Duodenal mucosa (tissue), 2 donors: ENCODE data around the gene SLC6A19.
"Not testable (repeated sequence)": the region's sequence is repeated elsewhere in the genome, so short reads cannot be mapped to it uniquely, and the experiment has no call there.

ENCODE experiments used
- H3K27ac ChIP-seq: one replicate; pipeline ENCODE4 v1.7.0; 2013; ENCODE audit warnings: low read depth, low read length
- H3K27me3 ChIP-seq, 2 donors: one replicate each; pipeline ENCODE4 v1.7.0; 2013; ENCODE audit warnings: low read length in 2 of 2, control low read depth in 1 of 2; ENCODE audit not compliant: insufficient read depth in 2 of 2, control insufficient read depth in 1 of 2
- H3K36me3 ChIP-seq, 2 donors: one replicate each; pipeline ENCODE4 v1.7.0; 2013; ENCODE audit warnings: low read length in 2 of 2, control low read depth in 1 of 2; ENCODE audit not compliant: insufficient read depth in 2 of 2, control insufficient read depth in 1 of 2
- H3K4me1 ChIP-seq, 2 donors: one replicate each; pipeline ENCODE4 v1.7.0; 2013; ENCODE audit warnings: low read length in 2 of 2, control low read depth in 1 of 2; ENCODE audit not compliant: insufficient read depth in 2 of 2, control insufficient read depth in 1 of 2
- H3K4me3 ChIP-seq, 2 donors: one replicate each; pipeline ENCODE4 v1.7.0; 2013; ENCODE audit warnings: low read length in 2 of 2, low read depth in 1 of 2
- H3K9ac ChIP-seq, 2 donors: one replicate each; pipeline ENCODE4 v1.7.0; 2013; ENCODE audit warnings: low read length in 2 of 2, low read depth in 1 of 2
- H3K9me3 ChIP-seq, 2 donors: one replicate each; pipeline ENCODE4 v1.7.0; 2013; ENCODE audit warnings: low read length in 2 of 2, control low read depth in 1 of 2; ENCODE audit not compliant: control insufficient read depth in 1 of 2

Gene SLC6A19

GRCh38 chr5:1257363-1257762, 56.0 kb downstream of the SLC6A19 start:
- Histone ChIP-seq H3K27me3 (no peaks in the 10 kb centered on the region), H3K27ac (no peak overlapping the region), H3K9me3 (no peaks in the 10 kb centered on the region), H3K36me3 (no peaks in the 10 kb centered on the region), H3K4me1 (no peaks in the 10 kb centered on the region), H3K4me3 (no peak overlapping the region), H3K9ac (no peak overlapping the region)

GRCh38 chr5:1257841-1258240, 56.4 kb downstream of the SLC6A19 start:
- Histone ChIP-seq H3K9me3 (no peaks in the 10 kb centered on the region), H3K9ac (no peak overlapping the region), H3K27me3 (no peaks in the 10 kb centered on the region), H3K4me1 (no peaks in the 10 kb centered on the region), H3K27ac (no peak overlapping the region), H3K4me3 (no peak overlapping the region), H3K36me3 (no peaks in the 10 kb centered on the region)

- no peak overlapping the region for H3K9ac ChIP-seq
- H3K4me3 ChIP-seq = no peak overlapping the region
- H3K9me3 ChIP-seq = no peaks in the 10 kb centered on the region
- no peaks in the 10 kb centered on the region for H3K4me1 ChIP-seq
- no peaks in the 10 kb centered on the region for H3K27me3 ChIP-seq
- H3K27ac ChIP-seq = no peak overlapping the region
- no peaks in the 10 kb centered on the region for H3K36me3 ChIP-seq
Observed at GRCh38 chr5:1259806-1260480, 58.5 kb downstream of the SLC6A19 start.

GRCh38 chr5:1261643-1262042, 60.2 kb downstream of the SLC6A19 start:
- Histone ChIP-seq H3K4me3 (no peak overlapping the region), H3K36me3 (no peaks in the 10 kb centered on the region), H3K9me3 (no peaks in the 10 kb centered on the region), H3K27ac (no peak overlapping the region), H3K9ac (no peak overlapping the region), H3K27me3 (no peaks in the 10 kb centered on the region), H3K4me1 (no peaks in the 10 kb centered on the region)

- Histone ChIP-seq H3K4me1 (no peaks in the 10 kb centered on the region), H3K9me3 (no peaks in the 10 kb centered on the region)
Observed at GRCh38 chr5:1262381-1262780, 61.0 kb downstream of the SLC6A19 start.

GRCh38 chr5:1264211-1264610, 62.8 kb downstream of the SLC6A19 start:
- Histone ChIP-seq H3K27me3 (no peaks in the 10 kb centered on the region), H3K36me3 (no peaks in the 10 kb centered on the region), H3K4me1 (no peaks in the 10 kb centered on the region), H3K27ac (no peak overlapping the region), H3K9ac (no peak overlapping the region), H3K9me3 (no peaks in the 10 kb centered on the region), H3K4me3 (no peak overlapping the region)

More at GRCh38 chr5:1262381-1262780, 61.0 kb downstream of the SLC6A19 start:
- H3K36me3 ChIP-seq = no peaks in the 10 kb centered on the region
- no peak overlapping the region for H3K4me3 ChIP-seq
- H3K9ac ChIP-seq = no peak overlapping the region
- H3K27me3 ChIP-seq = no peaks in the 10 kb centered on the region
- H3K27ac ChIP-seq = no peak overlapping the region

GRCh38 chr5:1265026-1265425, 63.6 kb downstream of the SLC6A19 start:
- Histone ChIP-seq H3K9me3 (no peaks in the 10 kb centered on the region), H3K27me3 (no peaks in the 10 kb centered on the region), H3K9ac (no peak overlapping the region), H3K36me3 (no peaks in the 10 kb centered on the region), H3K27ac (no peak overlapping the region), H3K4me1 (no peaks in the 10 kb centered on the region), H3K4me3 (no peak overlapping the region)

- Histone ChIP-seq H3K27ac (no peak overlapping the region), H3K4me3 (no peak overlapping the region), H3K36me3 (no peaks in the 10 kb centered on the region)
Observed at GRCh38 chr5:1265461-1266455, 64.4 kb downstream of the SLC6A19 start.

GRCh38 chr5:1266791-1267190, 65.4 kb downstream of the SLC6A19 start:
- Histone ChIP-seq H3K36me3 (no peaks in the 10 kb centered on the region), H3K9me3 (no peaks in the 10 kb centered on the region), H3K27me3 (no peaks in the 10 kb centered on the region), H3K9ac (no peak overlapping the region), H3K4me1 (no peaks in the 10 kb centered on the region), H3K4me3 (no peak overlapping the region), H3K27ac (no peak overlapping the region)

More at GRCh38 chr5:1265461-1266455, 64.4 kb downstream of the SLC6A19 start:
- H3K9me3 ChIP-seq = no peaks in the 10 kb centered on the region
- H3K27me3 ChIP-seq = no peaks in the 10 kb centered on the region
- H3K9ac ChIP-seq = no peak overlapping the region
- H3K4me1 ChIP-seq = no peaks in the 10 kb centered on the region

GRCh38 chr5:1267464-1267863, 66.1 kb downstream of the SLC6A19 start:
- not testable (repeated sequence) for H3K36me3 ChIP-seq, H3K9ac ChIP-seq, H3K4me3 ChIP-seq

More at GRCh38 chr5:1267464-1267863, 66.1 kb downstream of the SLC6A19 start:
- H3K4me1 ChIP-seq, H3K27me3 ChIP-seq, H3K27ac ChIP-seq, H3K9me3 ChIP-seq: not testable (repeated sequence)
